Nephron progenitor cell (in vitro differentiated cells): Measurements from ENCODE around the gene HACD3.

Experiments
- DNase-seq: peaks from one replicate; pipeline ENCODE4 v3.0.0; 2021
- H3K27ac Mint-ChIP-seq: 2 replicates; pipeline ENCODE4 v1.8.0; 2021; ENCODE audit warnings: mild to moderate bottlenecking, moderate library complexity, mixed read lengths
- H3K27me3 Mint-ChIP-seq: 2 replicates; pipeline ENCODE4 v1.8.0; 2021; ENCODE audit warnings: mild to moderate bottlenecking, low read depth, mixed read lengths; ENCODE audit not compliant: poor library complexity
- H3K36me3 Mint-ChIP-seq: 2 replicates; pipeline ENCODE4 v1.8.0; 2021; ENCODE audit warnings: low read depth, mixed read lengths
- H3K4me1 Mint-ChIP-seq: 2 replicates; pipeline ENCODE4 v1.8.0; 2021; ENCODE audit warnings: mixed read lengths
- H3K4me3 Mint-ChIP-seq: 2 replicates; pipeline ENCODE4 v1.8.0; 2021; ENCODE audit warnings: mild to moderate bottlenecking, moderate library complexity, mixed read lengths
- H3K9me3 Mint-ChIP-seq: 2 replicates; pipeline ENCODE4 v1.8.0; 2021; ENCODE audit warnings: mild to moderate bottlenecking, moderate library complexity, mixed read lengths
- TF ChIP-seq, protein P1 (sequence below): fragments of 200-600 bp; sonication (generic); IDR thresholded peaks from 2 replicates; pipeline ENCODE4 v1.5.0; 2021; ENCODE audit warnings: antibody characterized with exemption

HACD3 gene, protein sequence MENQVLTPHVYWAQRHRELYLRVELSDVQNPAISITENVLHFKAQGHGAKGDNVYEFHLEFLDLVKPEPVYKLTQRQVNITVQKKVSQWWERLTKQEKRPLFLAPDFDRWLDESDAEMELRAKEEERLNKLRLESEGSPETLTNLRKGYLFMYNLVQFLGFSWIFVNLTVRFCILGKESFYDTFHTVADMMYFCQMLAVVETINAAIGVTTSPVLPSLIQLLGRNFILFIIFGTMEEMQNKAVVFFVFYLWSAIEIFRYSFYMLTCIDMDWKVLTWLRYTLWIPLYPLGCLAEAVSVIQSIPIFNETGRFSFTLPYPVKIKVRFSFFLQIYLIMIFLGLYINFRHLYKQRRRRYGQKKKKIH

DNA sequence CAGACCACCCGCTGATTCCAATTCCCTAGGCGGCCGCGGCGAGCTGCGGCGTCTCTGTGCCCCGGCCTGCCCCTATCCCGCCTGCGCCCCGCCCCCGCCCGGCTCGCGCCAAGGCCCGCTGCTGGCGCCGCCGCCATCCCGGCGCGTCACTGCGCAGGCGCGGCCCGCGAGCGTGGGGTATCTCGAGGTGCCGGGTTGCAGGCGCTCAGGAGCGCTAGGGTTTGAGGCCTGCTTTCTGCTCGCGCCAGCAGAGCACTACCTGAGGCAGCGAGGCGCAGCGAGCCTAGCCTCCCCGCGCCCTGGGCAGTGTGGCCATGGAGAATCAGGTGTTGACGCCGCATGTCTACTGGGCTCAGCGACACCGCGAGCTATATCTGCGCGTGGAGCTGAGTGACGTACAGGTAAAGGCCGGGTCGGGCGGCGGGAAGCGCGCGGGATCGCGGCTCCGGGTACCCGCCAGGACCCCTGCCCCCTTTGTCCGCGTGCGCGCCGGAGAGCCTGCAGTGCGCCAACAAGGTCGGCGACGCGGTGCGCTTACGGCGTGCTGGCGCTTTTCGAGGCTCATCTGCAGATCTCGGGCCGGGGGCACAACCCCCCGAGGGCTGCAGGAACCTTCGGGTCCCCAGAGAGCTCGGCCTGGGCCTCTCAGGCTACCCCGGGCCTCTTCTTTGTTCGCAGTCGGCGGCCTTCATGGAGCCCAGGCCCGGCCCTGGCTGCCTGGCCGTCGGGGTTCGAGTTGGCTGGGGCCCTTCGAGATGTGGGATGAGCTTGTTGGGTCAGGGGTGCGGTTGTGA is at the start of gene HACD3:
Gene HACD3 (plus strand): TSS at position 146 of the 794 bp plus-strand sequence. CDS start 169 bp downstream, at position 315.
- Mint-ChIP-seq H3K27me3 (peaks cover 5% of the 10 kb centered on the region), H3K9me3 (no peaks in the 10 kb centered on the region), H3K4me3 (peak within 1 kb of the TSS; percentile 88), H3K27ac (peak within 1 kb of the TSS; percentile 96), H3K36me3 (peaks cover 16% of the 10 kb centered on the region), H3K4me1 (peaks cover 52% of the 10 kb centered on the region)
- DNase-seq: peak; percentile 98
- TF ChIP-seq, protein P1, sequence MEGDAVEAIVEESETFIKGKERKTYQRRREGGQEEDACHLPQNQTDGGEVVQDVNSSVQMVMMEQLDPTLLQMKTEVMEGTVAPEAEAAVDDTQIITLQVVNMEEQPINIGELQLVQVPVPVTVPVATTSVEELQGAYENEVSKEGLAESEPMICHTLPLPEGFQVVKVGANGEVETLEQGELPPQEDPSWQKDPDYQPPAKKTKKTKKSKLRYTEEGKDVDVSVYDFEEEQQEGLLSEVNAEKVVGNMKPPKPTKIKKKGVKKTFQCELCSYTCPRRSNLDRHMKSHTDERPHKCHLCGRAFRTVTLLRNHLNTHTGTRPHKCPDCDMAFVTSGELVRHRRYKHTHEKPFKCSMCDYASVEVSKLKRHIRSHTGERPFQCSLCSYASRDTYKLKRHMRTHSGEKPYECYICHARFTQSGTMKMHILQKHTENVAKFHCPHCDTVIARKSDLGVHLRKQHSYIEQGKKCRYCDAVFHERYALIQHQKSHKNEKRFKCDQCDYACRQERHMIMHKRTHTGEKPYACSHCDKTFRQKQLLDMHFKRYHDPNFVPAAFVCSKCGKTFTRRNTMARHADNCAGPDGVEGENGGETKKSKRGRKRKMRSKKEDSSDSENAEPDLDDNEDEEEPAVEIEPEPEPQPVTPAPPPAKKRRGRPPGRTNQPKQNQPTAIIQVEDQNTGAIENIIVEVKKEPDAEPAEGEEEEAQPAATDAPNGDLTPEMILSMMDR: no peak

- H3K4me3 Mint-ChIP-seq: no peak overlapping the region
- DNase-seq: no peak
- H3K27ac Mint-ChIP-seq: no peak overlapping the region
- no peaks in the 10 kb centered on the region for H3K27me3 Mint-ChIP-seq
- no peaks in the 10 kb centered on the region for H3K9me3 Mint-ChIP-seq
- TF ChIP-seq, protein P1: no peak
- no peaks in the 10 kb centered on the region for H3K4me1 Mint-ChIP-seq
- peaks cover 60% of the 10 kb centered on the region for H3K36me3 Mint-ChIP-seq
Observed at GRCh38 chr15:65484876-65485275, 45.4 kb upstream of the HACD3 start.

DNA sequence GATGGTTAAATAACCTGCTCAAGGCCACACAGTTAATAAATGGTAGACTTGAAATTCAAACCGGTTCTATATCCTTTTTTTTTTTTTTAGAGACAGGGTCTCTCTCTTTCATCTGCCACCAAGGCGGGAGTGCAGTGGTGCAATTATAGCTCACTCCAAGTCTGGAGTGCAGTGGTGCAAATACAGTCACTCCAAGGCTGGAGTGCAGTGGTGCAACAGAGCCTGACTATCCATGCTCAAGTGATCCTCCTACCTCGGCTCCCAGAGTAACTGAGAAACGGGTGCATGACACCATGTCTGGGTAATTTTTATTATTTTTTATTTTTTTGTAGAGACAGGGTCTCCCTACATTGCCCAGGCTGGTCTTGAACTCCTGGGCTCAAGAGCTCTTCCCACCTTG is 36.2 kb upstream of the HACD3 start:
- Mint-ChIP-seq H3K27ac (no peak overlapping the region), H3K4me3 (no peak overlapping the region), H3K36me3 (peaks cover 77% of the 10 kb centered on the region), H3K27me3 (no peaks in the 10 kb centered on the region), H3K4me1 (peaks cover 4% of the 10 kb centered on the region), H3K9me3 (no peaks in the 10 kb centered on the region)
- no peak for DNase-seq
- TF ChIP-seq, protein P1: no peak

DNA sequence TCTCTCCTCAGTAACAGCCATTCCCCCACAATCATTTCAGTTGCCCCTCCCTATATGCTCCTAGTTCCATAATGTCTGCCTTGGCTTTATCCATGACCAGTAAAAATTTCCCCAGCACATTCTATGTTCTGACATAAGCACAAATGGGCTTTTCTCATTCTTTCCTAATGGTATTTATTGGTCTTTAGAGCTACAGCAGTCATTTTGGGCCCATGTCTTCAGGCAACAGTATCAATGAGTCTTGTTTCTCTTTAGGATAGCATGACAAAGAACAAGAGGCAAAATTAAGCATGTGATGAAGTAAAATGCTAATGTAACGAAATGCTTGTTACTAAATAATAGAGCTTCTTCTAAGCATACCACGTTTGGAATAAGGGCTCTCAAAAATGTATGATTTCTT is 20.9 kb upstream of the HACD3 start:
- H3K4me3 Mint-ChIP-seq: no peak overlapping the region
- TF ChIP-seq, protein P1: no peak
- DNase-seq: no peak

GRCh38 chr15:65512189-65512588 is 18.1 kb upstream of the HACD3 start:
- no peak for DNase-seq
- Mint-ChIP-seq H3K4me3 (no peak overlapping the region), H3K9me3 (no peaks in the 10 kb centered on the region), H3K27ac (no peak overlapping the region), H3K36me3 (peaks cover 37% of the 10 kb centered on the region), H3K27me3 (no peaks in the 10 kb centered on the region), H3K4me1 (peaks cover 28% of the 10 kb centered on the region)
- TF ChIP-seq, protein P1: no peak

More for the DNA sequence above, 20.9 kb upstream of the HACD3 start:
- Mint-ChIP-seq H3K27me3 (no peaks in the 10 kb centered on the region), H3K9me3 (no peaks in the 10 kb centered on the region), H3K36me3 (peaks cover 47% of the 10 kb centered on the region), H3K27ac (no peak overlapping the region), H3K4me1 (peaks cover 12% of the 10 kb centered on the region)
